Measurements from ENCODE around the gene PRIM2.
"Not testable (repeated sequence)": the region's sequence is repeated elsewhere in the genome, so short reads cannot be mapped to it uniquely, and the experiment has no call there.

The PRIM2 gene

GRCh38 chr6:57368965-57369731, 51.7 kb downstream of the PRIM2 start:
- DNase-seq, result not testable (repeated sequence)

- DNase-seq, result not testable (repeated sequence)
Observed at GRCh38 chr6:57371779-57372178, 54.3 kb downstream of the PRIM2 start.

- DNase-seq, result peak; percentile 5
Observed at GRCh38 chr6:57374764-57375163, 57.3 kb downstream of the PRIM2 start.

- peak; percentile 43 for DNase-seq
Observed at GRCh38 chr6:57376083-57376482, 58.7 kb downstream of the PRIM2 start.

- not testable (repeated sequence) for DNase-seq
Observed at GRCh38 chr6:57389038-57389592, 71.7 kb downstream of the PRIM2 start.

- not testable (repeated sequence) for DNase-seq
Observed at GRCh38 chr6:57390818-57391217, 73.4 kb downstream of the PRIM2 start.

GRCh38 chr6:57392047-57392446, 74.6 kb downstream of the PRIM2 start:
- DNase-seq, result not testable (repeated sequence)

GRCh38 chr6:57419341-57419740, 101.9 kb downstream of the PRIM2 start:
- not testable (repeated sequence) for DNase-seq

GRCh38 chr6:57421503-57421902, 104.1 kb downstream of the PRIM2 start:
- no peak for DNase-seq

GRCh38 chr6:57423468-57423867, 106.0 kb downstream of the PRIM2 start:
- peak; percentile 12 for DNase-seq

GRCh38 chr6:57431742-57432141, 114.3 kb downstream of the PRIM2 start:
- not testable (repeated sequence) for DNase-seq

GRCh38 chr6:57432157-57432556, 114.7 kb downstream of the PRIM2 start:
- DNase-seq, result peak; percentile 84

- DNase-seq, result no peak
Observed at GRCh38 chr6:57432919-57433684, 115.7 kb downstream of the PRIM2 start.

GRCh38 chr6:57433790-57434189, 116.4 kb downstream of the PRIM2 start:
- not testable (repeated sequence) for DNase-seq

GRCh38 chr6:57434944-57435343, 117.5 kb downstream of the PRIM2 start:
- DNase-seq, result no peak

- DNase-seq, result no peak
Observed at GRCh38 chr6:57435475-57436160, 118.2 kb downstream of the PRIM2 start.

GRCh38 chr6:57440735-57441134, 123.3 kb downstream of the PRIM2 start:
- DNase-seq, result not testable (repeated sequence)

GRCh38 chr6:57442133-57442532, 124.7 kb downstream of the PRIM2 start:
- DNase-seq, result not testable (repeated sequence)

- DNase-seq, result not testable (repeated sequence)
Observed at GRCh38 chr6:57443181-57443580, 125.8 kb downstream of the PRIM2 start.

GRCh38 chr6:57444787-57445186, 127.4 kb downstream of the PRIM2 start:
- not testable (repeated sequence) for DNase-seq

GRCh38 chr6:57445379-57445778, 127.9 kb downstream of the PRIM2 start:
- not testable (repeated sequence) for DNase-seq

- not testable (repeated sequence) for DNase-seq
Observed at GRCh38 chr6:57445790-57446468, 128.5 kb downstream of the PRIM2 start.
